Measurements from ENCODE around the gene CCDC13.

DNA sequence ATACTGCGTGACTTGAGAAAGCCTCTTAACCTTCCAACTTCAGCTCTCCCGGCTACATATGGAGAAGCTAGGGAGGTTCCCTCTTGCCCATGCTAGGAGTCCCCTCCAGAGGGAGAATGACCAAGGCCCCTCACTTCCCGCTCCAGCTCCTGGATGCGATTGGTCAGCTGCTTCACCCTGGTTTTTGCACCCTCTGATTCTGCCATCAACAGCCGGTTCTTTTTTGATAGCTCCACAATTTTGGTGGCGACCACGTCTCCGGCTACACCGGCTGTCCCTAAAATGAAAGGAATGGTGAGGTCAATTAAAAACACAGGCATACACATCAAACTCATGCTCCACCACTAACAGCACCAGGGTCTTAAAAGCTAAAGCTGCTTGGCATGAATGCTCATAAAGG lies 20.6 kb downstream of the CCDC13 start:
- TF ChIP-seq ZNF384 (IDR thresholded peaks at IDR 0.05) (no peak), L3MBTL2 (conservative IDR thresholded peaks at IDR 0.05) (no peak), NFRKB (IDR thresholded peaks at IDR 0.05) (no peak), SP1 (IDR thresholded peaks at IDR 0.05) (no peak), ARNT (IDR thresholded peaks at IDR 0.05) (no peak), LEF1 (IDR thresholded peaks at IDR 0.05; ENCODE audit: borderline replicate concordance) (no peak), BHLHE40 (IDR thresholded peaks at IDR 0.05; ENCODE audit: borderline replicate concordance) (no peak)
